B cell (primary cell): ENCODE results near the gene PCSK9.

Source experiments
- CTCF ChIP-seq: fragments of 200-600 bp; IDR thresholded peaks from one replicate; pipeline ENCODE4 v1.8.0; 2022; ENCODE audit warnings: antibody characterized with exemption, mild to moderate bottlenecking
- EZH2 ChIP-seq: IDR thresholded peaks from 2 replicates; pipeline ENCODE4 v1.6.1; 2012; ENCODE audit warnings: borderline replicate concordance, low read depth, mild to moderate bottlenecking, moderate library complexity, low read length; ENCODE audit not compliant: insufficient read depth, poor library complexity, severe bottlenecking

- TF ChIP-seq CTCF (no peak), EZH2 (no peak)
Measured at GRCh38 chr1:55059302-55060132, 20.2 kb downstream of the PCSK9 start.
